Esophagus squamous epithelium (tissue), 5 donors: ENCODE data around the gene SCAND1. TPM values are rescaled to one million over a fixed set of nuclear protein-coding genes. Genes with fewer than 3 reads are reported as not detected.
"Not testable (repeated sequence)": the region's sequence is repeated elsewhere in the genome, so short reads cannot be mapped to it uniquely, and the experiment has no call there.

Source experiments
- DNase-seq: peaks from one replicate; lab custom pipeline; 2025; lab: John Stamatoyannopoulos, UW
- H3K27ac ChIP-seq, 4 donors: fragments of 200-600 bp; sonication (generic); one replicate each; pipeline ENCODE4 v1.5.1; 2016 to 2019; ENCODE audit warnings: mild to moderate bottlenecking in 1 of 4
- H3K27me3 ChIP-seq, 4 donors: fragments of 200-600 bp; sonication (generic); 1 replicate in 3 of 4; 2 replicates in 1 of 4; pipeline versions ENCODE4 v1.5.1 to v1.6.0; 2017 to 2021; ENCODE audit warnings: antibody characterized with exemption in 1 of 4
- H3K36me3 ChIP-seq, 3 donors: fragments of 200-600 bp; sonication (generic); one replicate each; pipeline ENCODE4 v1.5.1; 2016 to 2019
- H3K4me1 ChIP-seq, 3 donors: fragments of 200-600 bp; sonication (generic); one replicate each; pipeline ENCODE4 v1.5.1; 2017 to 2019
- H3K4me3 ChIP-seq, 4 donors: fragments of 200-600 bp; sonication (generic); 1 replicate in 3 of 4; 2 replicates in 1 of 4; pipeline ENCODE4 v1.5.1; 2016 to 2019; ENCODE audit warnings: mild to moderate bottlenecking in 2 of 4, moderate library complexity in 1 of 4
- H3K9me3 ChIP-seq, 3 donors: fragments of 200-600 bp; sonication (generic); one replicate each; pipeline ENCODE4 v1.5.1; 2016 to 2019
- POLR2A ChIP-seq, 4 donors: fragments of 450-650 bp; IDR thresholded peaks; one replicate each; pipeline ENCODE4 v1.6.1; 2017; ENCODE audit warnings: antibody characterized with exemption in 4 of 4, mild to moderate bottlenecking in 4 of 4, moderate library complexity in 3 of 4
- WGBS, 2 donors: methylation state at CpG; one replicate each; pipeline ENCODE4 v1.1.5; 2018; 5-methylcytosine and 5-hydroxymethylcytosine counted together
- intact Hi-C: fragments of 100-400 bp; cut with DNase I; formaldehyde crosslinking; loops from one replicate; pipeline ENCODE4 v1.15.0; 2022
- total RNA-seq, 4 donors: library from RNA; depleted of rRNA; stranded (reverse); fragments of >200 nt; gene quantifications; one replicate each; pipeline ENCODE4 v1.1.0, GENCODE V29; 2016
- TF ChIP-seq, protein P1 (sequence below), 6 experiments: fragments of 450-650 bp in 4 of 6; fragments of 200-600 bp in 2 of 6; sonication (generic) in 2 of 6; IDR thresholded peaks; one replicate each; pipeline ENCODE4 v1.5.1; 2016 to 2019; ENCODE audit warnings: antibody characterized with exemption in 6 of 6, mild to moderate bottlenecking in 4 of 6, moderate library complexity in 4 of 6
- donor health status: DM: yes; HTN: yes; CAD: no.

Gene SCAND1
- total RNA-seq, 4 donors from 2014 or later, result 50.2 to 98.6 (median 74.1) TPM

DNA sequence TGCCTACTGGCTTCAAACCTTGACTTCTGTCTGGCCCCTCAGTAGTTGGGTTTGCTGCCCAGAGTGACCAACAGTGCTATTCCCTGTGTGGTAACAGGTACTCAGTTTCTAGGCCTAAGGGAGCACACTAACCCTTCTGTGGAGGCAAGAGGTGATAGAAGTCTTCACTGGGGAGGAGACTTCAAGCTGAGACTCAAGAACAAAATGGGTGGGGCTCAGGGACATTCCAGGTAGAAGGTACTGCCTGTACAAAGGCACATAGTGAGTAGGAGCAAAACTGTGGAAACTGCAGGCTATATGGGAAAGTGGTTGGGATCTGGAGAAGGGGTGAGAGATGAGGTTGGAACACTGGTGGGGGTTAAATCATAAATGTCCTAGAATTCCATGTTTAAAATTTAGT lies 2.3 kb upstream of the SCAND1 start:
- intact Hi-C loops, result no loop called here
- Histone ChIP-seq H3K27ac (peak overlapping the region in 1 of 4 donors; percentile 36), H3K9me3 (no peaks in the 10 kb centered on the region), H3K36me3 (no peaks in the 10 kb centered on the region), H3K27me3 (no peaks in the 10 kb centered on the region), H3K4me3 (no peak overlapping the region), H3K4me1 (peaks cover 13 to 40% (median 15%) of the 10 kb centered on the region in 3 donors)
- TF ChIP-seq, protein P1, sequence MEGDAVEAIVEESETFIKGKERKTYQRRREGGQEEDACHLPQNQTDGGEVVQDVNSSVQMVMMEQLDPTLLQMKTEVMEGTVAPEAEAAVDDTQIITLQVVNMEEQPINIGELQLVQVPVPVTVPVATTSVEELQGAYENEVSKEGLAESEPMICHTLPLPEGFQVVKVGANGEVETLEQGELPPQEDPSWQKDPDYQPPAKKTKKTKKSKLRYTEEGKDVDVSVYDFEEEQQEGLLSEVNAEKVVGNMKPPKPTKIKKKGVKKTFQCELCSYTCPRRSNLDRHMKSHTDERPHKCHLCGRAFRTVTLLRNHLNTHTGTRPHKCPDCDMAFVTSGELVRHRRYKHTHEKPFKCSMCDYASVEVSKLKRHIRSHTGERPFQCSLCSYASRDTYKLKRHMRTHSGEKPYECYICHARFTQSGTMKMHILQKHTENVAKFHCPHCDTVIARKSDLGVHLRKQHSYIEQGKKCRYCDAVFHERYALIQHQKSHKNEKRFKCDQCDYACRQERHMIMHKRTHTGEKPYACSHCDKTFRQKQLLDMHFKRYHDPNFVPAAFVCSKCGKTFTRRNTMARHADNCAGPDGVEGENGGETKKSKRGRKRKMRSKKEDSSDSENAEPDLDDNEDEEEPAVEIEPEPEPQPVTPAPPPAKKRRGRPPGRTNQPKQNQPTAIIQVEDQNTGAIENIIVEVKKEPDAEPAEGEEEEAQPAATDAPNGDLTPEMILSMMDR (IDR thresholded peaks at IDR 0.05), result no peak
- no peak for TF ChIP-seq POLR2A (IDR thresholded peaks at IDR 0.05)
- DNase-seq, result no peak

DNA sequence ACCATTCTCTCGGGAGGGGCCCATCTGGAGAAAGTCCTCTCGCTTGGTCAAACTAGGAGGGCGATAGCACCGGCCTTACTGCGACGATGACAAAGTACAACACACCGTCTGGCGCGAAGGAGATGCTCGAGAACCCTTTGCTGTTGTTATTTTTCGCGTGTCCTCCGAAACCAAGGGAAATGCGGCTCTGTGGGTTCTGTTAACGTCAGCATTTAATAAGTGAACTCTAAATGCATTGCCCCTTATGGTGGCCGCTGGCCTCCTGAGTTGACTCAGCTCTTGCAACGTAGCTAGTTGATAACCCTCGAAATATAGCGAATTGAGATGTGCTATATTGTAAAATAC lies 577 bp upstream of the SCAND1 start:
- Histone ChIP-seq H3K27ac (peak overlapping the region; percentile 97 to 99 (median 98)), H3K36me3 (peaks cover 0 to 3% (median 0%) of the 10 kb centered on the region in 3 donors), H3K9me3 (no peaks in the 10 kb centered on the region), H3K4me1 (peaks cover 13 to 40% (median 15%) of the 10 kb centered on the region in 3 donors), H3K27me3 (no peaks in the 10 kb centered on the region), H3K4me3 (peak overlapping the region; percentile 77 to 97 (median 82))
- intact Hi-C loops, result no loop called here
- WGBS, 2 donors, result 1 to 2% methylated on average over 13 to 15 of the region's 19 CpGs
- DNase-seq, result no peak
- no peak for TF ChIP-seq POLR2A (IDR thresholded peaks at IDR 0.05)
- TF ChIP-seq, protein P1 (IDR thresholded peaks at IDR 0.05), result no peak

DNA sequence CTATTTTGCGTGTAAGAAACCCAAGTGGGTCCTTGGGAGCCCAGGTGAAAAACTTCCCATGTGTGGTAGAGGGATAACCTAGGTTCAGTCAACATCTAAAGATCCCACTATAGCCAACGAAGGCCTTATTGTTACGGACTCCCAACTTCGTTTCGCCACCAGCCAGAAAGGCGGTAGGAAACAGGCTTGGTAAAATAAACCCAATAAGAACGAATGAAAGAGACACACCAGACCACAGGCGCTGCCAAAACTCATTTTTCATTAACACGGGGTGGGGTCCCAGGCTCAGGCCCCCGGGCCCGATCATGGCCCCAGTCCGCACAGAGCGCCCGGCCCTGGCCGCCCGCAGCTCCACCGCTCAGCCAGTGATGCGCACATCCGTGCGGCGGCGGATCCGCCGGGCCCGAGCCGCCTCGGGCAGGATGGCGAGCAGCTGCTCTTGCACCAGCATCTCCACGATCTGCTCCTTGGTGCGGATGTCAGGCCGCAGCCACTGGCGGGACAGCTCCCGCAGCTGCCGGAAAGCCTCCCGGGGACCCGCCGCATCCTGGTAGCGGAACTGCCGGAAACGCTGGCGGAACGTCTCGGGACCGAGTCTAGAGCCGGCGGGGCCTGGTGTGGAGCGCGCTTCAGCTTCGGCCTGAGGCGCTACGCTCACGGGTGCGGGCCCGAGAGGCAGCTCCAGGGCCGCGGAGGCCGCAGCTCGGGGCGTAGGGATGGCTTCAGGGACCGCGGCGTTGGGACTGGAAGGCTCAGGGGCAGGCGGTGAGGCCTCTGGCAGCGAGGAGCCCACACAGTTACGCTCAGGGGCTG lies 709 bp downstream of the SCAND1 start:
- intact Hi-C loops, result no loop called here
- peaks cover 0 to 16% (median 3%) of the 10 kb centered on the region in 3 donors for H3K36me3 ChIP-seq
- H3K4me3 ChIP-seq, result peak overlapping the region; percentile 77 to 97 (median 82)
- 2 to 9% methylated on average over 9 to 14 of the region's 65 CpGs for WGBS, 2 donors
- H3K4me1 ChIP-seq, result peaks cover 13 to 40% (median 15%) of the 10 kb centered on the region in 3 donors
- no peaks in the 10 kb centered on the region for H3K27me3 ChIP-seq
- TF ChIP-seq POLR2A (IDR thresholded peaks at IDR 0.05), result no peak
- TF ChIP-seq, protein P1 (IDR thresholded peaks at IDR 0.05), result no peak
- H3K9me3 ChIP-seq, result no peaks in the 10 kb centered on the region
- H3K27ac ChIP-seq, result peak overlapping the region; percentile 97 to 99 (median 98)
- no peak for DNase-seq

DNA sequence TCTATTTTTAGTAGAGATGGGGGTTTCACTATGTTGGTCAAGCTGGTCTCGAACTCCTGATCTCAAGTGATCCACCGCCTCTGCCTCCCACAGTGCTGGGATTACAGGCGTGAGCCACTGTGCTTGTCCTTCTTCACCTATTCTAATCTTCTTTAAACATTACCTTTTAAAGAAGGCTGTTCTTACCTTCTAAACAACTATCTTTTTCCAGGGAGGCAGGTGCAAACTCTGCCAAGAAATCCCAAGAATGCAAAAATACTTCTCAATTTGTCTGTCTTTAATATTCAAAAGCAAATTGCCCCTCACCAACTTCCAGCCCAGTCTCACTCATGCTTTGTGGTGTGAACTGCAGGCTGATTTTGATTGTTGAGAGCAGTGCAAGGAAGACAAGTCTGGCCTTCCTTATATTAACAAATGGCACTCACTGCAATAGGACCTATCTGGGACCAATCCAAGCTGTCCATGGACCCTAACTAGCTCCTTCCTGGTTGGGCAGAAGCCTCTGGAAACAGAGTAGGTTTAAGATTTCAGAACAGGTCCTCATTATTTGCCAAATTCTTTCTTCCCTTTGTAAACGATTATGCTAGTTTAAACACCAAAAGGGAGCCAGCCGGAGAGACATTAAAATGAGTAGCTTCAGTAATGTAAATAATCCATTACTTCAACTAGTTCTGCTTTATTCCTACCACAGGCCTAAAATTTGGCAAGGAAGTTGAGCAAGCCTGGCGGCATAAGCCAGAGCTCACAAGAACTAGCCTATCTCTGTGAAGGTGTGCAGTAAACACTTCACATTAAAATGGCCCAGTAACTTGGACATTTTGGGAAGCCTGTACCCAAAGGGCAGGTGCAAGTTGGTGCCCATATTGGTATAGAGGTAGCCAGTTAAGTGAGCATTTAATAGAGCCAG lies 1.6 kb downstream of the SCAND1 start:
- intact Hi-C loops, result no loop called here
- no peak for DNase-seq
- Histone ChIP-seq H3K4me1 (peaks cover 13 to 40% (median 15%) of the 10 kb centered on the region in 3 donors), H3K36me3 (peaks cover 0 to 22% (median 3%) of the 10 kb centered on the region in 3 donors), H3K27ac (peak overlapping the region; percentile 97 to 99 (median 98)), H3K4me3 (peak overlapping the region; percentile 77 to 97 (median 82)), H3K9me3 (no peaks in the 10 kb centered on the region), H3K27me3 (no peaks in the 10 kb centered on the region)
- TF ChIP-seq, protein P1 (IDR thresholded peaks at IDR 0.05), result no peak
- no peak for TF ChIP-seq POLR2A (IDR thresholded peaks at IDR 0.05)
- WGBS, 2 donors, result 35 to 46% methylated on average over 6 of the region's 6 CpGs

DNA sequence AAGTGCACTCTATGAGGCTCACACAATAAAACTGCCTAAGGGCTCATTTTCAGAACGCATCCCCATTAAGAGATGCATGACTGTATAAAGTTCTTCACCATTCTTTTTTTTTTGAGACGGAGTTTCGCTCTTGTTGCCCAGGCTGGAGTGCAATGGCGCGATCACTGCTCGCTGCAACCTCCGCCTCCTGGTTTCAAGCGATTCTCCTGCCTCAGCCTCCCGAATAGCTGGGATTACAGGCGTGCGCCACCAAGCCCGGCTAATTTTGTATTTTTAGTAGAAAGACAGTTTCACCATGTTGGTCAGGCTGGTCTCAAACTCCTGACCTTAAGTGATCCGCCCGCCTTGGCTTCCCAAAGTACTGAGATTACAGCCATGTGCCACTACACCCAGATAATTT lies 2.2 kb downstream of the SCAND1 start:
- not testable (repeated sequence) for H3K4me3 ChIP-seq
- WGBS, 2 donors, result 94 to 96% methylated on average over 12 to 14 of the region's 14 CpGs

More for the DNA sequence above, 2.2 kb downstream of the SCAND1 start:
- Histone ChIP-seq H3K36me3 (peaks cover 0 to 29% (median 3%) of the 10 kb centered on the region in 3 donors), H3K27ac (peak overlapping the region in 1 of 4 donors; percentile 97), H3K4me1 (peaks cover 13 to 40% (median 15%) of the 10 kb centered on the region in 3 donors)
- DNase-seq, H3K27me3 ChIP-seq, intact Hi-C loops, H3K9me3 ChIP-seq: not testable (repeated sequence)
